Amniotic epithelial cell (primary cell): ENCODE results near the gene SCN1B.
"Not testable (repeated sequence)": the region's sequence is repeated elsewhere in the genome, so short reads cannot be mapped to it uniquely, and the experiment has no call there.

ENCODE experiments used
- DNase-seq: peaks from one replicate; pipeline ENCODE4 v3.0.0-alpha.2; 2010; ENCODE audit warnings: low read depth

Gene SCN1B

DNA sequence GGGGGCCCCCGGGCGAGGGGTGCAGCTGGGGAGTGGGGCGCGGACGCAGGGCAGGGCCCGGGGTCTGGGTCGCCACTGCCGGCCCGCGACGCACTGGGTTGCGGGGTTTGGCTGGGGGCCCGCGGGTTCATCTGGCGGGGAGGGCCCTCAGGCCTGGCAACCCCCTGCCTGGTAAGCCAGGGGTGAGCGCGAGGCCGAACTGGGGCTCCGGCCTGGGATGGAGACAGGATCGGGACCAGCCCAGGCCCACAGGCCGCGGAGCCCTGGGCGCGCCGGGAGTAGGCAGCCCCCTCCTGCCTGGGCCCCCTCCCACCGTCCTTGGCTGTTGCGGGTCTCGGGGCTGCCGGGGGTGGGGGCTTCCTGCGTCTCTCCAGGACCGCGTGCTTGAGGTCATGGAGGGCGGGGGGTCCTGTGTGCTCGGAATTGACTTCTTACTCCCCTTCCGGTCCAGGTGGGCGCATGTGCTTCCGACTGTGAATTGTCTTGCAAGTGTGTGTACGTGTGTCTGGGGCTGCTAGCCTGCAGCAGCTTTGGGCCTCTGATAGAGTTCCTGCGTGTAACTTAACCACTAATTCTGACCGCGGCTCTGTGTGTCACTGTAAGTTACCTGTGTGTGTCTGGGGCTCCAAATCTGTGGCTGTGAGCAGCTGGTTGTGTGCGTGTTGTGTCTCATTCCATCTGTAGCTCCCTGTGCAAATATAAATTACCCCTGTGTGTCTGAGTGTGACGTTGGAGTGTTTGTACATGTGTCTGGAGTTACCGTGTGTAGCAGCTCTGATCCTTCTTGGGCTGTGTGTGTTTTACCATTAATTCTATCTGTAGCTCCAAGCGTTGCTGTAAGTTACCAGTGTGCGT lies 29.4 kb upstream of the SCN1B start:
- peak; percentile 37 for DNase-seq

DNA sequence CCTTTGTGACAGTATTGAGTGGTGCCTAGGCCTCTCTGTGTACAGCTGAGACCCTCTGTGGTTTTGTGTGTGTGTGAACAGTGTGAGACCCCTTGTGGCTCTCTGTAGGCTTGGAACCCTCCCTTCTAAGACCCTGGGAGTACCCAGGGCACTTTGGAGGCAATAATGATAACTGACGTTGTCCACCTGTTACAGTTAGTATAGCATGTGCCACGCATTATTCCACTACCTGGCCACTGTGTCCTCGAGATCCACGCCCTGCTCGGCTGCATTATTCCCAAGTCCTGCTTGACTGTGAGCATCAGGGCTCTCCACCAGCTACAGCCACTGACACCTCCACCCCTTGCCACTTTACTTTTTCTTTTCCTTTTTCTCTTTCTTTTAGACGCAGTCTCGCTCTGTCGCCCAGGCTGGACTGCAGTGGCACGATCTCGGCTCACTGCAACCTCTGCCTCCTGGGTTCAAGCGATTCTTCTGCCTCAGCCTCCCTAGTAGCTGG lies 28.2 kb upstream of the SCN1B start:
- no peak for DNase-seq

DNA sequence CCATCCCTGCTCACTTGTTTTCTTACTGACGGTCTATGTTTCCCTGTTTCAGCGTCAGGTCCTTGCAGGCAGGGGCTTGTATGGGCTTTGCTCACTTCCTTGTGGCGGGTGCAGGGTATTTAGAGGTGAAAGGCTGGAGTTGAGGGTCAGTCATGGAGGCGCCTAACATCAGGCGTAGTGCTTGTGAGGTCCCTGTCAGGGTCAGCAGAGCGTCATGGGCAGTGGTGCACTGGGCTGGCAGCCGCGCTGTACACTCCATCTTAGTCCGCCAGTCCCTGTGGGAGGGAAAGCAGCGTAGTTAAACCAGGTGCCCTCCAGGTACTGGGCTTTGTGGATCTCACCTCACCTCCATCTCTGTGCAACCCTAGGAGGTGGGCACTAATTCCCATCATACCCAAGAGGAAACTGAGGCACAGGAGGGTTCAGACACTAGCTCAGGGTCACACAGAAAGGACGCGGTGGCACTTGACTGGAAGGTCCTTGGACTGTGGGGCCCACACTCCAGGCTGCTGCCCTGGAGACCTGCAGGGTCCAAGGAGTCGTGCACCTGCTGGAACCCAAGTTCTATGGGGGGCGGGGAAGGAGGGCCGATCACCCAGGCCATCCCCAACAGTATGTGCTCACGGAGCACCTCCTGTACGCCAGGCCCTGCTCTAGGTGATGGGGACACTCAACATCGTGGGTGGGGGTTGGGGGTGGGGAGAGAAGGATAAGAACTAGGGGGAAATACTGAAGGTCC lies 25.6 kb upstream of the SCN1B start:
- DNase-seq = no peak

DNA sequence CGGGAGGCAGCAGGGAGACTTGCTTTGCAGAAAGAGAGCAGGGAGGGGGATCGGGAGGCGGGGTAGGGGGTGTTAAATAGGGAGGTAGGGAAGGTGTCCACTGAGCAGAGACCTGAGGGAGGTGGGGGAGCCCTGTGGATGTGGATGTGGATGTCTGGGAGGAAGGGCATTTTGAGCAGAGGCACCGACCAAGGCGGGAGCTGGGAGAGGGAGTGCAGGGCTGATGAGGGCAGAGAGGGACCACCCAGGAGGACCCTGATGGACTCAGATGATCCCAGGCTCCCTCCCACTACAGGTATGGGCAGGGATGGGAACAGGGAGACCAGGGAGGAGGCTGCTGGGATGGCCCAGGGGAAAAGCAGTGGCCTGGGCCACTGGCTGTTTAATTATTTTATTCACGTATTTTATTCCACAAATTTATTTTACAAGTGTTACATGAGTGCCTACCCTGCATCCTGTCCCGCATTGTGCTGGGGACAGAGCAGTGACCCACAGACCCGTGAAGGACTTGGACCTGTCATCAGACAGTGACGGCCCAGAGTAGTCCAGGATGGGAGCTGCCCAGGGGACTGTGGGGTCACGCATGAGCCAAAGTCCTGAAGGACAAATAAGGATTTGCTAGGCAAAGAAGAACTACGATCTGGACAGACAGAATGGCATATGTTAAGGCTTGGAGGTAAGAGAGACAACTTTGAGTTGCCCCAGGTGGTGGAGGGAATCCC lies 24.9 kb upstream of the SCN1B start:
- DNase-seq = no peak

DNA sequence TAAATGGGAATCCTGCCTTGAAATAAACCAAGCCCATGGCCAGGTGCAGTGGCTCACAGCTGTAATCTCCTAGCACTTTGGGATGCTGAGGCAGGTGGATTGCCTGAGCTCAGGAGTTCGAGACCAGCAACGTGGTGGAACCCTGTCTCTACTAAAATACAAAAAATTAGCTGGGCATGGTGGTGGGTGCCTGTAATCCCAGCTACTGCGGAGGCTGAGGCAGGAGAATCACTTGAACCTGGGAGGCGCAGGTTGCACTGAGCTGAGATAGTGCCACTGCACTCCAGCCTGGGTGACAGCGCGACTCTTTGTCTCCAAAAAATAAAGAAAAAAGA lies 24.3 kb upstream of the SCN1B start:
- not testable (repeated sequence) for DNase-seq

DNA sequence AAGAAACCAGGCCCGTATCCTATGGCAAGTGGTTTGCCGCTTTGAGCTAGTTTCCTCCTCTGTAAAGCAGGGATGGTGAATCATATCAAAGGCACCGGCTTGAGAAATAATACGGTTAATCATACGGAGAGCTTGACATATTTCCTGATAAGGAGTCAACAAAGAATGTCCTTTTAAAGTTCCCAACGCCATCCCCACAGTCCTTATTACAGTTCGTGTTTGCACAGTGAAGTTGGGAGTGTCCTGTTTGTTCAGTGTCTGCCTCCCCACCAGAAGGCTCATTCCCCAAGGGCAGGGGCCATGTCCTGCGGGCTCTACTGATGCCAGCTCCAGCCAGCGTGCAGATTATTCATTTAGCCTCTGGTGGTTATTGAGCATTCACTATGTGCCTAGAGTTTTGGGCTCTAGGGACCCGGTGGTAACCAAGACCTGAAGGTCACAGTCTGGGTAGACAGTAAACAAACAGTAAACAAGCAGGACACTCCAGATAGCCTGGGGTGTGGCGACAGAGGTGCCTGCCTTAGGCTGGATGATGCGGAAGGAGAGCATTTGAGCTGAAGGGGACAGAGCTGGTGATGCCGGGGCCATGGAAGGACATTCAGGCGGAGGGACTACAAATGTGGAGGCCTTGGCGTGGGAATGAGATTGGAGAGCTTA lies 23.8 kb upstream of the SCN1B start:
- DNase-seq = peak; percentile 88

DNA sequence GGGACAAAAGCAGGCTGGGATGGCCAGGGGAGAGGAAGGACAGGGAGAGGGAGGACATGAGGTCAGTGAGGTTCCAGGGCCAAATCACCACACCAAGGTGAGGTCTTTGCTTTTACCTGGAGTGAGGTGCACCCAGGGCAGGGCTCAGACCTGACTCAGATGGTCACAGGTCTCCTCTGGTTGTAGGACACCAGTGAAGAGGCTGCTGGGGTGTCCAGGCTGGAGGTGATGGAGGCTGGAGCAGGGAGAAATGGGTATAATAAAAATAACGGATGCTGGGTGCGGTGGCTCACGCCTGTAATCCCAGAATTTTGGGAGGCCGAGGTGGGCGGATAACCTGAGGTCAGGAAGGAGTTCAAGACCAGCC lies 23.3 kb upstream of the SCN1B start:
- DNase-seq = no peak

DNA sequence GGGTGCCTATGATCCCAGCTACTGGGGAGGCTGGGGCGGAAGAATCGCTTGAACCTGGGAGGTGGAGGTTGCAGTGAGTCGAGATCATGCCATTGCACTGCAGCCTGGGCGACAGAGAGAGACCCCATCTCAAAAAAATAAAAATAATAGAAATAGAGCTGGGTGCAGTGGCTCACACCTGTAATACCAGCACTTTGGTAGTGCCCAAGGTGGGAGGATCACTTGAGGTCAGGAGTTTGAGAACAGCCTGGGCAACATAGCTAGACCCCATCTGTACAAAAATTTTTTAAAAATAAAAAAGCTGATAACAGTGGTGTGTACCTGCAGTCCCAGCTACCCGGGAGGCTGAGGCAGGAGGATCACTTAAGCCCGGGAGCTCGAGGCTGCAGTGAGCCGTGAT lies 22.8 kb upstream of the SCN1B start:
- DNase-seq = not testable (repeated sequence)

DNA sequence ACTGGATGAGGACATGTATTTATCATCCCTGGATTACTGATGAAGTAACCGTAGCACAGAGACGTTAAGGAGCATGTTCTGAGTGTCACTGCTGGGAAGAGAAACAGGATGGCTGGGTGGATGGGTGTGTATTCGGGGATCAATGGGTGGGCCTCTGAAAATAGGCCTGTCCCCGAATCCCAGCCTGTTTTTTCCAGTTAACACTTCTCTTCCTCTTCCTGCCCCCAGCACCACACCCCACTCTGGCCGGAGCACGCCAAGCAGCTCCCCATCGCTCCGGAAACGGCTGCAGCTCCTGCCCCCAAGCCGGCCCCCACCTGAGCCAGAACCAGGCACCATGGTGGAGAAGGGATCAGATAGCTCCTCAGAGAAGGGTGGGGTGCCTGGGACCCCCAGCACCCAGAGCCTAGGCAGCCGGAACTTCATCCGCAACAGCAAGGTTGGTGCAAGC lies 21.4 kb upstream of the SCN1B start:
- DNase-seq = peak; percentile 39

DNA sequence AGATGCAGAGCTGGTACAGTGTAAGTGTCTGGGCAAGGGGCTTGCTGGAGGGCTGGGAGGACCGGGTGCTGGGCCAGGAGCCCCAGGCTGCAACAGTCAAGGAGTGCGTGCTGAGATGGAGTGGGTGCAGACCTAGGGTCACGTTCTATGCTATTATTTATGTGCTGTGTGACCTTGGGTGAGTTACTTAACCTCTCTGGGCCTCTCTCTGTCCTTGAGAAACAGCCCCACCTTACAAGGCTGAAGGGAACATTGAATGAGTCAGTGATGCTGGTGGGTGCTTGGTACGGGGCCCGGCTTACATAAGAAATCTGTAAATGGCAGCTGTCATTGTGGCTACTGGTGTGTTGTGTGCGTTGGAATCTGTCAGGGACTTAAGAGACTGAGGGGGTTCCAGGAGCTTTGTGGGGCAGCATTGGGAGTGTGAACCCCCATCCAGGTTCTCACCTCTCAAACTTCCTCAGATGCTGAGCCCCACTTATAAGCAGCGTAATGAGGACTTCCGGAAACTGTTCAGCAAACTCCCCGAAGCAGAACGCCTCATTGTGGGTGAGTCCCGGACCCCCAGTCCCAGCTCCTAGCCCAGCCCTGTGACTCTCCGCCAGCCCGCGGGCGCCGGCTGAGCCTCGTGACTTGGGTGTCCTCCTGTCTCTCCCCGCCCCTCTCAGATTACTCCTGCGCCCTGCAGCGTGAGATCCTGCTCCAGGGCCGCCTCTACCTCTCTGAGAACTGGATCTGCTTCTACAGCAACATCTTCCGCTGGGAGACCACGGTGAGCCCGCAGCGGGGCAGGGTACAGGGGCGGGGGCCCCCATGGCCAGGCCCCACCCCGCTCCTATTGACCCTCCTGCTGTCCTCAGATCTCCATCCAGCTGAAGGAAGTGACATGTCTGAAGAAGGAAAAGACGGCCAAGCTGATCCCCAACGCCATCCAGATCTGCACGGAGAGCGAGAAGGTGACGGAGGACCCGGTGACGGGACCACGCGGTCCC lies 20.6 kb upstream of the SCN1B start:
- peak; percentile 75 for DNase-seq

DNA sequence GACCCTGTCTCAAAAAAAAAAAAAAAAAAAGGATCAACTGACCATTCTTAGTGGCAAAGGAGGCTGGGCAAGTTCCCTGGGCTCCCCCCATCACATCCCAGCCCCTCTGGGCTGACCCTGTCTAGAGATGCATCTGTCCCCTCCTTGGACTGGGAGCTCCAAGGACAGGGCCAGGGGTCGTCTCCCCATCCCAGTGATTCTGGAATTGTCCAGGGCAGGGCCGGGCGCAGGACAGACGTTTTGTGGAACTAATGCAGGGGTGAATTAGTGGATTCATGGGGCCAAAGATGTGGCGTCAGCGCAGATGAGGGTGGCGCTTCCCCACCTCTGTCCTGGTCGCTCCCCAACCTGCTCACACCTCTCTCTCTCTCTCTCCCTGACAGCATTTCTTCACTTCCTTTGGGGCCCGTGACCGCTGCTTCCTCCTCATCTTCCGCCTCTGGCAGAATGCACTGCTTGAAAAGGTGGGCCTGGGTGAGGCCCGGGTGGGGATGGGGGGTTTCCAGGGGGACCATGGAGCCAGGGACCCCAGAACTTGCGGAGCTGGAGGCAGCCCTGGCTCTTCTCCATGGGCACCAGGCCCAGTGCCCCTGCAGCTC lies 19.1 kb upstream of the SCN1B start:
- no peak for DNase-seq

DNA sequence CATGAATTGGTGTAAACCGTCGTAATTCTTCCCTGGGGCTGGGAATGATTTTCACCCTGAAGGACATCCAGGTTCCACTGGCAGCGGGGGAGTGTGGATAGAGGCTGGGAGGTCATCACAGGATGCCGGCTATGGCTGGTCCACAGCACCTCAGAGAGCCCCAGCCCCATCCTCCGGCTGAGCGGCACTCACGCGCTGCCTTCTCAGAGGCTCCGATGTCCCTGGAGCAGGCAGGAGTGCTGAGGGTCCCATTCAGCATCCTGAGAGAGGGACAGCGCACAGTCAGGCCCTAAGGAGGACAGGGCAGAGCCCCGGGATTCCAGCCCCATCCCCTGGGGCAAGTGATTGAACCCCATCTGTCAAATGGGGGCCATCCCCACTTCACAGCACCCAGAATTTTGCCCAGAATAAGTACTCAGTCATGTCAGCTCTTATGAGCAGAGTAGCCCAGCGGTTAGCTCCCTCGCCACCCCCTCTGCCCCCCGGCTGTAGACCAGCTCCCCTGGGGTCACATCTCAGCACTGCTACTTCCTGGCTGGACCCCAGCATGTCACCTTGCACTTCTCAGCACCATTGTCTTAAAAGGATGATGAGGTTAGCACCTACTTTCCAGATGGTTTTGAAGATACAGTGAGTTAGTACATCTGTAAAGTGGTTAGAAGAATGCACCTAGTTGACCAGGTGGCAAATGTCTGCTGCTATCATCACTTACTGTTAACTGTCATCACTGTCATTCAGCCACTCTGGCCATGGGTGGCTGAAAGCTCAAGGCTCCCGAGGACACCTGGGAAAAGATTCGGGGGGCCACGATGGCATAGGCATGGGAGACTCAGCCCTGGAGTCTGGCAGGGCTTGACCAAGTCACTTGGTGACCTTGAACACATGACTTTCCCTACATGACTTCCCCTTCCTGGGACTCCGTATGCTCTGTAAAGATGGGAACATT lies 18.3 kb upstream of the SCN1B start:
- DNase-seq = no peak

DNA sequence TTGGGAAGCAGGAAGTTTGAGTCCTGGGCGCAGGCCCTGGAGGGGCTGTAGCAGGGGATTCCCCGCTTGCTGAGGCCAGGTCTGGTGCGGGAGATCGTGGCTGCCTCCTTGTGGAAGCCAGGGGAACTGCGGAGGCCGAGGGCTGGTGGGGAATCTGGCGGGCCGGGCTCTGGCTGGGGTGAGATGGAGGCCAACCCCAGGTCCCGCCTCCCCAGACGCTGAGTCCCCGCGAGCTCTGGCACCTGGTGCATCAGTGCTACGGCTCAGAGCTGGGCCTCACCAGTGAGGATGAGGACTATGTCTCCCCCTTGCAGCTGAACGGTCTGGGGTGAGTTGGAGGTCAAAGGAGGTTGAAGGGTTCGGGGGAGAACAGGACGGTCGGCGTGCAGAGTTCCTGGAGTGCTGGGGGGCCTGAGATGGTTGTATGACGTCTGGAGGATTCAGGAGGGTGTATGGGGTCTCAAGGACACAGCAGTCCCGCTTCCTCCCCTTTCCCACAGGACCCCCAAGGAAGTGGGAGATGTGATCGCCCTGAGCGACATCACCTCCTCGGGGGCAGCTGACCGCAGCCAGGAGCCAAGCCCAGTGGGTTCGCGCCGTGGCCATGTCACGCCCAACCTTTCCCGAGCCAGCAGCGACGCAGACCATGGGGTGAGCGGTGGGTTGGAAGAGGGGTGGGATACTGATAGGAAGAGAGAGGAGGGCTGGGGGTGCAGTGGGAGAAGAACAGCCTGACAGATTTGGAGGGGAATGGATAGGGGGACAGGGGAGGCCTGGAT lies 17.0 kb upstream of the SCN1B start:
- DNase-seq = peak; percentile 55

DNA sequence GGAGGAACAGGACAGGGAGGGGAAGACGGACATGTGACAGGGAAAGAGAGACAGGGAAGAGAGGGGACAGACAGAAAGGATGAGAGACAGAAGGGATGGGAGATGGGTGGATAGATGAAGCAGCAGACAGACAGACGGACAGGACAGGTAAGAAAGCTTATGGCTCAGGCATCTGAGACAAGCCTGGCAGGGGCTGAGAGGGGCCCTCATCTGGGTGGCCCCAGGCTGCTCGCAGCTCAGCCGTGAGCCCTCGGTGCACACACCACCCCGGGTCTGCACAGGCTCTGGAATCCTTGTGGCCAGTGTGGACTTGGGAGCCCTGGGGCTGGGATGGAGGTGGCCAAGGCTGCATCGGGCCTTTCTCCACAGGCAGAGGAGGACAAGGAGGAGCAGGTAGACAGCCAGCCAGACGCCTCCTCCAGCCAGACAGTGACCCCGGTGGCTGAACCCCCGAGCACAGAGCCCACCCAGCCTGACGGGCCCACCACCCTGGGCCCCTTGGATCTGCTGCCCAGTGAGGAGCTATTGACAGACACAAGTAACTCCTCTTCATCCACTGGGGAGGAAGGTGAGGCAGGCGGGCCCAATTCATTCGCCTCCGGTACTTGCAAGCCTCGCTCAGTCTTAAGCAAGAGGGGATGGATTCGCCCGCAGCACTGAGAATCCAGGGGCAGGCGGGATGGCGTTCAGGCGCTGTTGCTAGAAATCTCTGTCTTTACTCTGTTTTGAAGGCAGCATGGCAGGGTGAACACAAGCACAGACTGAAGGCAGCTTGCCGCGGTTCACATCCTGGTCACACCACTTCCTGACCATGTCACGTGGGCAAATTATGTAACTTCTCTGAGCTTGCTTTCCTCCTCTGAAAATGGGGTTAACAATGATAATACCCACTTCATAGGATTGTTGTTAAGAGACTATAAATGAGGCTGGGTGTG lies 16.2 kb upstream of the SCN1B start:
- DNase-seq = no peak

DNA sequence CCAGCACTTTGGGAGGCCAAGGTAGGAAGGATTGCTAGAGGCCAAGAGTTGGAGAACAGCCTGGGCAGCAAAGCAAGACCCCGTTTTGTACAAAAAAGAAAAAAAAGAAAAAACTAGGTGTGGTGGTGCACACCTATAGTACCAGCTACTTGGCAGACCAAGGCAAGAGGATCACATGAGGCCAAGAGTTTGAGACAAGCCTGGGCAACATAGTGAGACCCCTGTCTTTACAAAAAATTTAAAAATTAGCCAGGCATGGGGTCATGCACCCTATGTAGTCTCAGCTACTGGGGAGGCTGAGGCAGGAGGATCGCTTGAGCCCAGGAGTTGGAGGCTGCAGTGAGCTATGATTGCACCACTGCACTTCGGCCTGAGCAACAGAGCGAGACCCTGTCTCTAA lies 15.5 kb upstream of the SCN1B start:
- not testable (repeated sequence) for DNase-seq

DNA sequence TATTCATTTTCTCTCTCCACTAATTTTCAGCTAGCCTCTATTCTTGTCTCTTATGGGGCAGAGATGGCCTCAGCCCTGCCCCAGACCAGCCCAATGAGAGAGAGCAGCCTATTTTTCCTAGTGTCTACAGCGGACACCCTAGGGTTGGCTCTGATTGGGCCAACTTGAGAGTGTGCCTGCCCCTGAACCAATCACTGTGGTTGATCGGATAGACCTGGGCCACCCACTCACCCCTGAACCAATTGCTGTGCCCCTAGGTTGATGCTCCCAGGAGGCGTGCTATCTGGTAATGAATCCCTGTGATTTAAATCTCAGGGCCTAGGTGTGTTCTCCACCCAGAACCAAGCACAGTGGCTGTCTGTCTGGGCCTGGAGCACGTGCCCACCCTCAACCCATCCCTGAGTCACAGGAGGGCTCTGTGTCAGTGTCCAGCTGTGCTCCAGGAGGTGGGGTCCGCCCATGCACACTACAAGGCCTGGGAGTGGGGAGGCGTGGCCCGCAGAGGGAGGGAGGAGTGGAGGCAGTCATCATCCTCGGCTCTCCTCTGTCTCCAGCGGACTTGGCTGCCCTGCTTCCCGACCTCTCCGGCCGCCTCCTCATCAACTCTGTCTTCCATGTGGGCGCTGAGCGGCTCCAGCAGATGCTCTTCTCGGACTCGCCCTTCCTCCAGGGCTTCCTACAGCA lies 14.9 kb upstream of the SCN1B start:
- DNase-seq = no peak

DNA sequence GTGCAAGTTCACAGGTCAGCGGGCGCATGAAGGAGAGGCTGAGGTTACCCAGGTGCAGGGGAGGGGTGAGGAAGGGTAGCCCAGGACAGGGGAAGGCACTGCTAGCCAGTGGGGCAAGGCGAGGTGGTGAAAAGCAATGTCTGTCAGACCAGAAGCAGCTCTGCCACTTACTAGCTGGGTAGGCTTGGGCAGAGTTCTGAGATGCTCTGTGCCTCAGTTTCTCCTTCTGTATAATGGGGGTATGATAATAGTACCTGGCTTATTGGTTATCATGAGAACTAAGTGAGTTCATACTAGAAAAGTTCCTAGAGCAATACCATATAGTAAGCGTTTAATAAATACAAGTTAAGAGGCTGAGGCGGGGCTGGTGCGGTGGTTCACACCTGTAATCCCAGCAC lies 14.3 kb upstream of the SCN1B start:
- DNase-seq = no peak
